GM10266 (cell line): ENCODE data around the gene LRRTM4.
"Not testable (repeated sequence)": the region's sequence is repeated elsewhere in the genome, so short reads cannot be mapped to it uniquely, and the experiment has no call there.

Experiments used
- DNase-seq: peaks from one replicate; pipeline ENCODE4 v3.0.0; 2012; ENCODE audit errors: extremely low spot score
- CTCF ChIP-seq: IDR thresholded peaks from 2 replicates; pipeline ENCODE4 v1.5.1; 2012; ENCODE audit warnings: mild to moderate bottlenecking, low read depth; ENCODE audit not compliant: control insufficient read depth, insufficient read depth; ENCODE audit errors: missing control alignments

Gene LRRTM4

GRCh38 chr2:76713312-76713711 lies 808.9 kb downstream of the LRRTM4 start:
- no peak for DNase-seq
- TF ChIP-seq CTCF: no peak

DNA sequence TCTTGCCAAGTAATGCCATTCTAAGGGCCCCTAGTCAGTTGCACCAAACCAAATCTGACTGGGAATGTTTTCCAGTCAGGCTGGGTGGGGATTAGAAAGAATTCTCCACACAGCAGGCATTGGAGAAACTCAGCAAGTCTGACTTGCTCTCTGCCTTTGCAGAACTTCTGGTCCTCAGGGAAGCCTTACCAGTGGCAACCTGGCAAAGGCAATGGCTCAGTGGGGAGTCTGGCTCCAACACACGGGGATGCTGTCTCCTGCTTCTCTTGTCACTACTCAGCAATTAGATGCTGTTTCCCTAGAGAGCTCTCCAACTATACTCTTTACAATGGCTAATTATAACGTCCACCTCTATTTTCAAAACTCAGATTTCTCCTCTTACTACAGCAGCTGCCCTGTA lies 810.7 kb downstream of the LRRTM4 start:
- DNase-seq: no peak
- no peak for TF ChIP-seq CTCF

GRCh38 chr2:76700894-76701293 lies 821.3 kb downstream of the LRRTM4 start:
- TF ChIP-seq CTCF: no peak
- no peak for DNase-seq

- not testable (repeated sequence) for DNase-seq
Measured at GRCh38 chr2:76697998-76698713, 824.0 kb downstream of the LRRTM4 start.
